Muscle layer of duodenum (tissue), 2 donors: ENCODE measurements around the gene IFIT5.

ENCODE experiments used
- H3K27ac ChIP-seq: one replicate; pipeline ENCODE4 v1.7.0; 2013; ENCODE audit warnings: mild to moderate bottlenecking, low read length
- H3K27me3 ChIP-seq: one replicate; pipeline ENCODE4 v1.7.0; 2013; ENCODE audit warnings: low read depth, mild to moderate bottlenecking, control low read depth, low read length
- H3K36me3 ChIP-seq, 2 donors: one replicate each; pipeline ENCODE4 v1.7.0; 2013; ENCODE audit warnings: low read length in 2 of 2, control low read depth in 1 of 2, mild to moderate bottlenecking in 1 of 2; ENCODE audit not compliant: insufficient read depth in 2 of 2, control insufficient read depth in 1 of 2
- H3K4me1 ChIP-seq, 2 donors: one replicate each; pipeline ENCODE4 v1.7.0; 2013; ENCODE audit warnings: low read length in 2 of 2, mild to moderate bottlenecking in 2 of 2, control low read depth in 1 of 2, moderate library complexity in 1 of 2; ENCODE audit not compliant: insufficient read depth in 2 of 2, control insufficient read depth in 1 of 2
- H3K4me3 ChIP-seq, 2 donors: one replicate each; pipeline ENCODE4 v1.7.0; 2013; ENCODE audit warnings: low read length in 2 of 2, low read depth in 1 of 2, mild to moderate bottlenecking in 1 of 2
- H3K9me3 ChIP-seq, 2 donors: one replicate each; pipeline ENCODE4 v1.7.0; 2013; ENCODE audit warnings: low read length in 2 of 2, control low read depth in 1 of 2, mild to moderate bottlenecking in 1 of 2; ENCODE audit not compliant: control insufficient read depth in 1 of 2
- donor health status: healthy.

Gene IFIT5

GRCh38 chr10:89469517-89469916, 55.1 kb downstream of the IFIT5 start:
- Histone ChIP-seq H3K9me3 (no peaks in the 10 kb centered on the region), H3K4me1 (peaks cover 0 to 4% of the 10 kb centered on the region in 2 donors), H3K27me3 (no peaks in the 10 kb centered on the region), H3K36me3 (no peaks in the 10 kb centered on the region), H3K27ac (no peak overlapping the region), H3K4me3 (no peak overlapping the region)
